HG03469 (cell line): Measurements from ENCODE around the gene NUDT13.

Experiments used
- ATAC-seq: cut with Tn5 transposase; IDR thresholded peaks from one replicate; pipeline ENCODE4 v1.9.1; 2021; ENCODE audit warnings: mild to moderate bottlenecking, moderate library complexity, moderate number of reproducible peaks; ENCODE audit not compliant: unreplicated experiment

Gene NUDT13

DNA sequence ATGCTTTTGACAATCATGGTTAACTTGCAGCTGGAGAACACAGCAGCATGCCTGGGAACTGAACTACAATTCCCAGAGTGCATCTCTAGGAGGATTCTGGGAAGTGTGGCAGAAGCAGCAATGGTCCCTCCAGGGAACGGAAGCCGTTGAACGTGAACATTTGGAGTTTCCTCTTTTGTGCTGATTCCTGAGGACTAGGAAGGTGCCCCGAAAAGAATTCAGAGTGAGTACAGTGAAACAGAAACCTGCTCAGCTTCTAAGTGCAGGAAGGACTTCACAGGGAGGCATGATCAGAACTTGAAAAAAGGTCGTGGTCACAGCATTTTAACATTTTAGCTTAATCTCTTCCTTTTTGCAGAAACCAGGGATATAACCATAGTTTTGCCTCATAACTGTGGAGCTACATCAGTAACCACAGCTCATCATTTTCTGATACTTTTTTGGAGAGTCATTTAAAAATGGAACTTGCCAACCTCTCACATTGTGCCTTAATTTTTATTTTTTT is at the start of gene NUDT13:
Gene NUDT13 (plus strand): TSS at position 111 of the 505 bp plus-strand sequence. CDS start 3,911 bp downstream, outside the sequence.
- peak; percentile 57 for ATAC-seq

DNA sequence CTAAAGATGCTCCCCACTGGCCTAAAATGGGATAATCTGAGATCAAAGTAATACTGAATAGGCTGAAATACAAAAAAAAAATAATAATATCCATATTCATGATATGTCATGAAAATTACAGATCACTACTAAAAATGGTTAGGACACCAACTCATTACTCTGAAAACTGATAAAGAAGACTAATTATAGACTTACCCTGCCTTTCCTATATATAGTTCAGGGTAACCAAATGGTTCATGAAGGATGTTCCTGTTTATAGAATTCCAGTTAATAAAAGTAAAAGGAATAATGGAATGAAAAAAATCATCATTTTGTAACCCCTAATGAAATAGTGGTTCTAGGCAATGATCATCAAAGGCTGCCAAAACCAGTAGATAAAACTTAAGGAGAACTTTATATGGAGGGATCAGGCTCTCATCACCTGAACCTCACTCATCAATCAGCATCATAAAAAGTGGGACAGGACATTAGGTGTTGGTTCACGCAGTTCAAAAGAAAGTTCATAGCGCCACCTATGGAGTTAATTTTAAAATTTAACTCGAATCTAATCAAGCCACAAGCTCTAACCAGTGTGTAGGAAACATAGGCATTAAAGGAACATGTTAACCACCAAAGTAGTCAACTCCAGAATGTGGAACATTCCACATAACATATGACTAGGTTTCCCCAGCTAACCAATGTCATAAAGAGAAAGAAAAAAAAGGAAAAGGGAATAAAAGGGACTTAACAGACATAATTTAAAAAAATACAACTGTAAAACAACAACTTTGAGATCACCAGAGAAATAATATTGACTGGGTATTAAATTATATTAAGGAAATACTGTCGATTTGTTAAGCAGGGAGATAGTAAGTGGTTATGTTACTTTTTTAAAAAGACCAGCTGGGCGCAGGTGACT is 49.3 kb upstream of the NUDT13 start:
- ATAC-seq, result no peak

DNA sequence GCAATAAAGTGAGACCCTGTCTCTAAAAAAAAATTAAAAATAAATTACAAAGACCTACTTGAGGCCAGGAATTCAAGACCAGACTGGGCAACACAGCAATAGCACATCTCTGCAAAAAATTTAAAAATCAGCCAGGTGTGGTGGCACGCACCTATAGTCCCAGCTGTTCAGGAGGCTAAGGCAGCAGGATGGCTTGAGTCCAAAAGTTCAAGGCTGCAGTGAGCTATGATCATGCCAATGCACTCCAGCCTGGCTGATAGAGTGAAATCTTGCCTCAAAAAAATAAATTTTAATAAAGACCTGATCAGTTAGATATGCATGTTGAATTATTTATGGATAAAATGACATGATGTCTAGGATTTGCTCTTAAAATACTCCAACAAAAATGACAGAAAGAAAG is 48.5 kb upstream of the NUDT13 start:
- no peak for ATAC-seq

DNA sequence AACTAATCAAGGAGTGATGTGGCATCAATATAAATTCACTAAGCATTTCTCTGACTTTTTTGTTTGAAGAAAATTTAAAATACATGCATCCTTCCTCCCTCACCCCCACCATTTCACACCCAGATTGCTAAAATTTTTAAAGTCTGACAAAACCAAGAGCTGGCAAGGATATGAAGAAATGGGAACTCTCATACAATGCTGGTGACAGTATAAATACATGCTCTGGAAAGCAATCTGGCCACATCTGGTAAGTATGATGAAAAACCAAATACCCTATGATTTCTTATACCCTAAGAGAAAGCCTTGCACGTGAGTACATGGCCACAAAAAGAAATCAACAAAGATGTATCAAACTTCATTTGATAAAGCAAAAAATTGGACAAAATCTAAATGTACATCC is 44.8 kb upstream of the NUDT13 start:
- ATAC-seq, result no peak

DNA sequence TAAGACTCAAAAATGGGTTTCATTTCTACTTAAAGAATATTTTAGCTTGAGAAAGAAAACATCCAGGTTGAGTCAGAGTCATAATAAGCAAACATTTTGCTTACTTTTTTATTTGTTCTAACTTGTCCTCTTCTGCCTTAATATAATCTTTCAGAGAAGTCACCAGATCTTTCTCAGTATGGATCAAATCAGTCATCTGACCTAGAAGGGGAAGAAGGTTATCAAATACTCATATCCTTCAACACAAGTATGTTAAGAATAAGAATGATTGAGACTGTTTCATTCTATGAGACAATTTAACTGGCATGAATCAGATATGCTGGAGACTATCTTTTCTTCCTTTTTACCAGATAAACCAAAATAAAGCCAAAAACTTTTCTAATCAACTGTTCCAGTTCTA is 36.6 kb upstream of the NUDT13 start:
- ATAC-seq, result no peak

DNA sequence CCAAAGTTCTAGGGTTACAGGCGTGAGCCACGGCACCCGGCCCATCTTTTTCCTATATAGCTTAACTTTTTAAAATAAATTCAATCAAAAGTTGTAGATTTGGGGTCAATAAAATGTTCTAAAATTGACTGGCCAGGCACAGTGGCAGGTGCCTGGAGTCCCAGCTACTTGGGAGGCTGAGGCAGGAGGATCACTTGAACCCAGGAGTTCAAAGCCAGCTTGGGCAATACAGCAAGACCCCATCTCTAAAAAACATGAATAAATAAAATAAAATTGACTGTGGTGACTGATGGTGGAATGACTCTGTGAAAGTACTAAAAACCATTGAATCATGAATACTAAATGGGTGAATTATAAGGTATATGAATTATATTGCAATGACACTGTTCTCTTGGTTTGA is 34.4 kb upstream of the NUDT13 start:
- ATAC-seq, result no peak

DNA sequence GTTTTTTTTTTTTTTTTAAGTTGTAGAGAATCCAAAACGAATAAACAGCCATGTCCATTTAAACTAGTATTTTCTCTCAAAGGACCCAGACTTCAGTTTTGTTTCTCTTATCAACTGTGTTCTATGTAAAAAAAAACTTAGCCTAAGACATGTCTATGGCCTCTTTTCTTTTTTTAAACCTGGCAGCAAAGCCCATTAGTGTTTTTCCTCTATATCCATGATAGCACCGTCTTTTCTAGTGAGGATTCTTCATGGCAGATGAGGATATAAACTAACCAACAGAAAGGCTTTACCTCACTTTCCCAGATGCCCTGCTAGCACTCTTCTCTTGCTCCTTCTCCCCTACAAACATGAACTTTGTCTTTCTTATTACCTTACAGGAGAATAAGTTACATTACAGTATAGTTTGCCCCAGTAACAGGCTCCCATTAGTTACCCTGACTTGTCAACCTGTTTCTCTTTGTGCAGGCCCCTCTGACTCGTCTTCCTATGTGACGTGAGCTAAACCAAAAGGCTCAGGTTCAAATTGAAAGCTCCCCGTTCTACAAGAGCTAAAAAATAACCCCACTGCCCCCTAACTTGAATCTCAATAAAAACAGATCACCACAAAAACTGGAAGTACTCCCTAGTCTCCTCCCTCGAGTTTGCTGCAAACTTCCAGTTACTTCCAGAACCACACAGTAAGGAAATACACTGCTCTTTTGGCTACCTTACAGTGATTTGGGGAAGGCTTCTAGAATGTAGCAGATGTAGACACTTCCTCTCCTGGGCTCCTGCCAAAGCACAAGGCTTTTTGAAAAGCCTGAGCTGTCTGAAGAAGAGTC is 33.7 kb upstream of the NUDT13 start:
- ATAC-seq, result no peak

DNA sequence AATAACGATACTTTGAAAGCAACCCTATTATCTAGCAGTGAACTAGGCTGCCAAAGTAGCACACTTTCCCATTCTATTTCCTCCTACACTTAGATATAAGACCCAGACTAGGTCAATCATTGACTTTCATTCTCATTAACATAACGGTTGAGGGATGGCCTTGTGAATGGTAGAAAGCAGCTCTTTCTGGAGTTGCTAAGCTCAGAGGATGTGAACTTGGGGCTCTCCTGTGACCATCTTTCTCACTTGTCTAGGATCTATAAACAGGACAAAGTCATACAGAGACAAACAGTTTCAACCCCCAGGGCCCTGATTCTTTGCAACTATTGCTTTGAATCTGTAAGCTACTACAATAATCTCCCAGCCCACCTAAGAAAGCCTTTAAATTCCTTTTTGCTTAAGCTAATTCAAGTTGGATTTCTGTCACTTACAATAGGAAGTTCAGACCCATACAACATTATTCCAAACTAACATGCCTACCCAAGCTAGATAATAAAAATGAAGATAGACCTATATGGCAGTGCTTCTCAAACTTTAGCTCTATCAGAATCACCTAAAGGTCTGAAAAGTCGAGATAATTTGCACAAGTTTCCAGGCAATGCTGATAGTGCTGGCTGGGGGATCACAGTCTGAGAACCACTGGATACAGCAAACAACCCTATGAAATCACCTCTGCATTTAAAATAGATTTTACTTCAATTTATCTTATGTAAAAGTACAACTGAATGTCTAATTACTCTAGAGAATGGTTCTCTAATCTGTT is 30.3 kb upstream of the NUDT13 start:
- no peak for ATAC-seq

DNA sequence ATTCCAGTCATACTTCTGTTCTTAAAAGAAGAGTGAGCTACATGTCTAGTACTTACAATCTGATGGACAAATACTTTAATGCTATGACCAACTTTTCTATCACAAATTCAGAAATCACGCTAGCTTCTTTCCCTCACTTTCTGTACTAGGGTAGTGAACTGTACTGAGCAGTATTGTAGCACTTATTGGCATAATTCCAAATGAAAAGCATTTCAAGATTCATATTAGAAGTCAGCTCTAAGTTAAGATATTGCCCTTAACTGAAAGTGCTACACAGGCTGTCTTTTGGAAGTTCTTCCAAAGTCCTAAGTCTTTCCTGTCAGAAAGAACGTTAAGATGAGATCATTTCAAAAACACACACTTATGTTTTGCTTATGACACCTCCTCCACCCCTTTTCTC is 27.0 kb upstream of the NUDT13 start:
- ATAC-seq, result no peak

DNA sequence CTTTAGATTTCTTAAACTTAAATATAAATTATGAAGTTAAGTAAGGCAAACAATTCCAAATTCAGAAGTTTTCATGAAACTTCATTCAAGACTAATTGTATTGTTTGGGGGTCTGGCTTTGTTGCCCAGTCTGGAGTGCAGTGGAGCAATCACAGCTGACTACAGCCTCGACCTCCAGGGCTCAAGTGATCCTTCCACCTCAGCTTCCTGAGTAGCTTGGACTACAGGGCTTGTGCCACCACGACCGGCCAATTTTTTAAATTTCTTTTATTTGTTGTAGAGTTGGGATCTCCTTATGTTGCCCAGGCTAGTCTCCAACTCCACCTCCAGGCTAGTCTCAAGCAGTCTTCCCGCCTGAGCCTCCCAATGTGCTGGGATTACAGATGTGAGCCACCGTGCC is 26.0 kb upstream of the NUDT13 start:
- no peak for ATAC-seq

DNA sequence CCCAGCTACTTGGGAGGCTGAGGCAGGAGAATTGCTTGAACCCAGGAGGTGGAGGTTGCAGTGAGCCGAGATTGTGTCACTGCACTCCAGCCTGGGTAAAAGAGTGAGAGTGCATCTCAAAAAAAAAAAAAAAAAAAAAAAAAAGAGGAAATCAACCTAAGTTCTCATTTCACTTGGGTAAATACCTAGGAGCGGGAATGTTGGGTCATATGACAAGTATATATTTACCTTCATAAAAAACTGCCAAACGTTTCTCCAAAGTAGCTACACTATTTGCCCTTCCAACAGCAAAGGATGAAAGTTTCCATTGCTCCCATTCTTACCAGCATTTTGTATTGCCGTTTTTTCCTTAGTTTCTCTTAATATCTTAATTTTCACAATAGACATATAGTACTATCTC is 23.4 kb upstream of the NUDT13 start:
- no peak for ATAC-seq

DNA sequence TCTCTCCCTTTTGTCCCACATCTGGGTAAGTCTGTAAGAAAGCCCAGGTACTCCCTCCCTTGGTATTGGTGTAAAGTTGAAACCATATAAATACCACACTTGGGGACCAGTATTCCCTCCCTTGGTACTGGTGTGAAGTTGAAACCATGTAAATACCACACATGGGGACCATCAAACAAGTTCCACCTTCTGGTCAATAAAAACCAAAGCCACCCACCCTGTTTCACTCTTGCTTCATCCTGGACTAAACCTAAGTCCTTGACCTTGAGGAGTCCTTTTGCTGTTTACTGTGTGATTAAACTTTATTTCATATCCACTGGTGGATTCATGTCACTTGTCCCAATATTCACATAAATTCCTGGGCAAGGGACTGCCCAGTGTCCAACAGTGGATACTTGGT is 22.0 kb upstream of the NUDT13 start:
- no peak for ATAC-seq

DNA sequence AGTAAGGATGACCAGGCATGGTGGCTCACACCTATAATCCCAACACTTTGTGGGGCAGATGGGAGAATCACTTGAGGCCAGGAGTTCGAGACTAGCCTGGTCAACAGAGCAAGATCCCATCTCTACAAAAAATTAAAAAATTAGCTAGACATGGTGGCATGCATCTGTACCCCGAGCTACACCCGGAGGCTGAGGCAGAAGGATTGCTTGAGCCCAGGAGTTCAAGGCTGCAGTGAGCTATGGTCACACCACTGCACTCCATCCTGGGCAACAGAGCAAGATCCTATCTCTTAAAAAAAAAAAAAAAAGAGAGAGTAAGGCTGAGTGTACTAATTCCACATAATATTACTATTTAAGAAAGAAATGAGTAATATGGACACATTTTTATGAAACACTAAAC is 17.4 kb upstream of the NUDT13 start:
- ATAC-seq, result no peak

DNA sequence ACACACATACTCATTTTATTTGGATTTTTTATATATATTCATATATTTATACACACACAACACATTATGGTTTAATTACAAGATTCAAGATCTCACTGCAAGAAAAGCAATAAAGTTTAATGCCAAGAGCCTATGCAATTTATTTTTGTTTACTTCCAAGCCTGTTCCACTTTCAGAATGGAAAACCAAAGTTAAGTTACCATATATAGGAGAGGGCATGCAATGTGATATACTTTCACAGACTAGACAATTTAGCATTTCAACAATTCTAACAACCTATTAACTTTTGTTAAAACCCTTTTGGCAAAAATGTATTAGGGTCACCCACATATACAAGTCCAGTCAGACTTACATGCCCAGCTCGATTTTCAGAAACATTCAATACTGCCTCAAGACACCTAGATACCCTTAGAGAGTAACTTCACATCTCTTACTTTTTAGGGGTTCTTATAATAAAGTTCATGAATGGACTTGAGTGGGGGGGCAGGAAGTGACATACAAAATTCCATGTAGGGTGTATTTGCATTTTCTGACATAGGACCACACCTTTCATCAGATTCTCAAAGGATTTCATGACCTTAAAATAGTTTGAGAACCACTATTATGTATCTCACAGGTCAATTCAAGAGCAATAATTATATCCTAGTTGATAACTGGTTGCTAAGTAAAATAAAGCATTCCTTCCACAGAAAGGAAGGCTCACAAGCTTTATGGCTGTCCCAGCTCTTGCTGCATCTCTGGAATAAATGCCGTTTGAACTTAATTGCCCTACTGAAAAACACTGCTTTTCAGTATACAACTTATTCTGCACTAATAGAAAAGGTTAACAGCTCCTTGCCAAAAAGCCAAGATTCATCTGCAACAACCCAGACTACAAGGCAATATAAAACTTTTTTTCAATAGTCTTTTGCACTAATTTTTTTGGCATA is 16.1 kb upstream of the NUDT13 start:
- no peak for ATAC-seq

DNA sequence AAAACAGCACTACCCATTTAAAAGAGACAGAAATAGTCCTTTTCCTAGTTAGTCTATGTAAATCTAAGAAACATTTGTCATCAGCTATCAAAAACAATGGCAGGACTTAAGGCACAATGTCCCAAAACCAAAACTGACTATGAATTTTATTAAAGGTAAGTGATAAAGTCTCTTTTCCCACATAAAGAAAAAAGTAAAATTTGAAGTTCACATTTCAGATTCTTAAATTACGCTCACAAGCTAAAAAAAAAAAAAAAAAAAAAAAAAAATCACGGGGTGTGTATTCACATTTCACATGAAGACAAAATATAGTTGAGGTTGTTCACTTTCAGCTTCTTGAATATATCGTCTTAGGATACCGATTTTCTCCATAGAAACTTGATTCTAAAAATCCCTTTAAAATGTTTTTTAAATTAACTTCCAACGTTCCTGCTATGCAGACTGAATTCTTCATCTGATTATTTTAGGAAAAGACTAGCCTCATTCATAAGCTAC is 15.2 kb upstream of the NUDT13 start:
- no peak for ATAC-seq

DNA sequence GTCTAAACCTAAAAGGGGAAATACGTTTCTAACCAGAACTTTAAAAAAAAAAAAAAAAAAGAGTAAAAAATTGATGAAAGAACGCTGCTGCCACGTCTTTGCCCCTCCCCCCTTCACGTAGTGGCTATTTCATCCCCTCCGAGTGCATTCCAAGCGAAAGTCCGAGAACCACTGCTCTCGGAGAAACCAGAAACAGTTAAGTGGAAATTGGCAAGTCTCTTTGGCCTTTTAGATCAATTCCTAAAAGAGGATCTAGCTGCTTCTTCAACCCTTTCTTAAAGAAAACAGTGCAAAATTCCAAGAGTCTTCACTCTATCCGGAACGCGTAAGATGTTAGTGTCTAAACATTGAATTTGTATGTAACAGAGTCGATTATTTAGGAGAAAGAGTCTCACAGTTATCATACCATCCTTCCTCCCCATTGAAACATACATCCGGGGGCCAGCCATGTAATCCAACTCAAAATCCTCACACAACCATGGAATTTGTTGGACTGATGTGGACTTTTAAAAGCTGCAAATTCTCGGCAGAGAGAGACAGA is 14.7 kb upstream of the NUDT13 start:
- ATAC-seq, result no peak

DNA sequence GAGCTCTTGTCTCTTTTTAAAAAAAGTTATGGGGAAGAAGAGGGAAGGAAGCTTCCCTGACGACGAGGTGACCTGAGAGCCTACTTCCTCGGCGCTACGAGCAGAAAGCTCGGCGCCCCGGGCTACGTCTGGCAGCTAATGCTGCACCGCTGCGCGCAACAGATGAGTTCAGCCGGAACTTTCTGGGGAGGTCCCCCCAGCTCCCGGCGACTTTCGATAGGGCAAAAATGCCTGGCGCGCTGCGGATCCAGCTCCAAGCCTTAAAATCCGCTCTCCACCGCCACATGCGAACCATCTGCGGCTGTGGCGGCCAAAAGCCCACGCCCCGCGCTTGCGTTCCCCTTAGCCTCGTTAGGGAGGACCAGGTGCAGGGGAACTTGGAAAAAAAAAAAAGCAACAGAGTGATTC is 14.2 kb upstream of the NUDT13 start:
- ATAC-seq, result no peak

DNA sequence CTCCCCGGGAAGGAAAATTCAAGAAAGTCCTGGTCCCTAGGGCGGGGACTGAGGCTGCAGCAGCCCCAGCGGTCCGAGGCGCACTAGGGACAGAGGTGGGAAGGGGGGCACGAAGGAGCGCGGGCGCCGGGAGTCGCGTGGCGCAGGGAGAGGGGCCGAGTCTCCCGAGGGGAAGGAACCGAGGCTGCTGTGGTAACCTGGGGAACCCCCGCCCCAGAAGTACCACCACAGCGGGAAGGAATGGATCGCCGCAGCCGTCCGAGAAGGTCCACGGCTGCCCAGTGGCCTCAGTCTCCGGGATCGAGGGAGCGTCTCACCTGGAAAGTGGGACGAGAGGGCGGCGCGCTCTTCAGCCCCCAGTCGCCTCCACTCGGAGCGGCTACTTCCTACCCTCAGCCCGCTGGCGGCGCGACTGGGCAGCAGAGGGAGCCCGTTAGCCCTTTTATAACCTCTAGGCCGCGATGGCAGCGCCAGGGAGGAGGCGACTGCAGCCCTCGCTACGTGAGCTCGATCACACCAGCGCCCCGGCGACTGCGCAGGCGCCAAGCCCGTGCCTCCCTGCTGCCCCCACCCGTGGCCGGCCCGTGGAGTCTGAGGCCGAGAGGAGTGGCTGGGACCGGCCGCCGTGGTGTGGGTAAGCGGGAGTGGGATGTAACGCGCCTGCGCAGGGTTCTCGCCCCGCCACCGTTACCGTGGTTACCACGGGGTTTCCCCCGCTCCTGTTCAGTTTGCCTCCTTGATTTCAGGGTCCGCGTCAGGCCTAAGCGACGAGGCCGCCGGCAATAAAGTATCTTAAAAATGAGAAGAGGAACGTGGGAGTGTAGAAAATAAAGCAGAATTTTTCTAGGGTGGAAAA is 13.6 kb upstream of the NUDT13 start, which contains the start of gene P4HA1:
Gene P4HA1 (minus strand): TSS at position 418 of the 856 bp plus-strand sequence. CDS start 21,983 bp downstream, outside the sequence.
- ATAC-seq, result peak; percentile 75
